ENCODE results near the gene RFTN1.

RFTN1 gene

DNA sequence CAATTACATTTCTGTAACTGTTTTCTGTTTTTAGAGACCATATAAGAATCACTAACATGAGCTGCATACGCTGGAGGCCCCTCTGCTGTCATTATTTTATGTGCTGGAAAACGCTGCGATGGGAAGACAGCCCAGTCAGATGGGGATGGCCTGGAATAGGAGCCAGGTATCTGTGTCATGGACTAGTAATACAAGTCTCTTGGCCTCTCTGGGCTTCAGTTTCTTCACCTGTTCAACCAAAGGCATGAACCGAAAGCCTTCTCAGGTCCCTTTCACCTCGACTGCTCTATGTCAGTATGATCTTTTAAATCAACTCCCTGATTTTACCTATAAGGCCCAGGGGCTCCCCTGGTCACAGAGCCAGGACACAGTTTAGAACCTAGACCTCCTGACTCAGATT is 14.6 kb upstream of the RFTN1 start:
- no peak for DNase-seq

DNA sequence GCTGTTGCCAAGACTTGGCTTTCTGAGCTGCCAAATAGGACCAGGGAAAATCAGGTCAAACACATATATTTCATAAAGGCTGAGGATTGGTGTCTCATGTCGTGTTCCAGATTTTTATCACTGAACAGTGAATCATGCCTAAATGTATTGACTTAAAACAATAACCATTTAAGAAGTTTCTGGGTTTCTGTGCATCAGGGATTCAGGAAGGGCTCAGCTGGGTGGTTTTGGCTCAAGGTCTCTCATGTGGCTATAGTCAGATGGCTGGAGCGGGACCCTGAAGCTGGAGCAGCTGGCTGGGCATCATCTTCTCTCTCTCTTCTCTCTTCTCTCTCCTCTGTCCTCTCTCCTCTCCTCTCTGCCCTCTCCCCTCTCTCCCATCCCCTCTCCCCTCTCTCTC is 10.7 kb upstream of the RFTN1 start:
- DNase-seq = no peak

DNA sequence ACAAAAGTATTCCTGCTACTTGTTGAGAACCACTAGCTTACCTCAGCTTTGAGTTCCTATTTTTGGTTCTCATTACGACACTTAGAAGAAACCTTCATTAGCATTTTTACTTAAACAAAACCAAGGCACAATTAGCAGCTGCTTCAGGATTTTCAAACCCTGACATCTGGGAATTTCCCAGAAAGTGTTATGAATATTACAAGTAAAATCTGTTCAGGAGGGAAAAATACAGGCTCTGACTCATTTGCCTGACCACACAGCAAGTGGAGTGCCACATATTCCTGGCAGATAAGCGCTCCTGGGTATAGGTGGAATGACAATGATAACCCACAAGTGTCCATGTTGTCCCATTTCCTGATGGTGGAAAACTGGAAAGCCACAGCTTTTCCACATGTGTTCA is 10.3 kb upstream of the RFTN1 start:
- no peak for DNase-seq

DNA sequence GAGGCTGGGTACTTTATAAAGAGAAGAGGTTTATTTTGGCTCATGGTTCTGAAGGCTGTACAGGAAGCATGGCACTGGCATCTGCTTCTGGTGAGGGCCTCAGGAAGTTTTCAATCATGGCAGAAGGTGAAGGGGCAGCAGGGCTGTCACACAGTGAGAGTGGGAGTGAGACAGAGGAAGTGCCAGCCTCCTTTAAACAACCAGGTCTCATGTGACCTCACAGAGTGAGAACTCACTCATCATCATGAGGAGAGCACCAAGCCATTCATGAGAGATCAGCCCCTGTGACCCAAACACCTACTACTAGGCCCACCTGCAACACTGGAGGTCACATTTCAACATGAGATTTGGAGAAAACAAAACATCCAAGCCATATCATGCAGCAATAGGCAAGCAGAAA is 9.3 kb upstream of the RFTN1 start:
- no peak for DNase-seq

DNA sequence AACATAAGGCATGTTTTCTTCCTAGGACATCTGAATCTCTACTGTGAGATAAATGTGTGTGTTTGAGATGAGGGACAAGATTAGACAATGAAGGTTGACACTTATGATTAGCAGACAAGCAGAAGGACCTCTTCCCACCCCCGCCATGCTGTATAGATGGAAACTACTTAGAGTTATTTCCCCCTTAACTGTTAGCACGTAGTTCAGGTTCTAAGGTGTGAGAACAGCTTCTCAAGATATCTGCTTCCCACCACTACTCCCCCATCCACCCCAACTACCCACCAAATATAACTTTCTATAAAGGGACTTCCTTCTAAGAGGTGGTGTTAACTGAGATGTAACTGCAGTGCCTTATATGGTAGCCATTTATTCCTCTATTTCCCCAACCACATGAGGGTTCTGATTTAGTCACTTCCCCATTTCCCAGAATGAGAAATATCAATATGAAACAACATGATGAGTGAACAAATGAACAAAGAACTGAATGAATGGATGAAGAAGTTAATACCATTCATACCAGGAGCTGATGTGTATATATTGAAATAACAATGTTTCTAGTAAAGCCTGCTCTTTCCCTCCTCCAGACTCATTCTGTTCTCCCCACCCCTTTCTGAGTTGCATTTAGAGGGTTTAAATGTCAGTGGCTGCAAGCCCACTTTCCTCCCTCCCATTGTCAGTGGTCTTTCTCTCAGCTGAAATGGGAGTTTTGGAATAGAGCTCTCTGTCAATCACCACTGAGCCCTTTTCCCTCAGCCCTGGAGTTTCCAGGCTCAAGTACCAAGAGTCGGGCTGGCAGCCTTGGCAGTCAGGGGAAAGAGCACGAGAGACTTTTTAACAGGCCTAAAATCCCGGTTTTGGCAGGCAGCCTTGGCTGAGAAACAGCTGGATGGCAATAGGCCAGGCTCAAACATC is 7.7 kb upstream of the RFTN1 start:
- DNase-seq = no peak

DNA sequence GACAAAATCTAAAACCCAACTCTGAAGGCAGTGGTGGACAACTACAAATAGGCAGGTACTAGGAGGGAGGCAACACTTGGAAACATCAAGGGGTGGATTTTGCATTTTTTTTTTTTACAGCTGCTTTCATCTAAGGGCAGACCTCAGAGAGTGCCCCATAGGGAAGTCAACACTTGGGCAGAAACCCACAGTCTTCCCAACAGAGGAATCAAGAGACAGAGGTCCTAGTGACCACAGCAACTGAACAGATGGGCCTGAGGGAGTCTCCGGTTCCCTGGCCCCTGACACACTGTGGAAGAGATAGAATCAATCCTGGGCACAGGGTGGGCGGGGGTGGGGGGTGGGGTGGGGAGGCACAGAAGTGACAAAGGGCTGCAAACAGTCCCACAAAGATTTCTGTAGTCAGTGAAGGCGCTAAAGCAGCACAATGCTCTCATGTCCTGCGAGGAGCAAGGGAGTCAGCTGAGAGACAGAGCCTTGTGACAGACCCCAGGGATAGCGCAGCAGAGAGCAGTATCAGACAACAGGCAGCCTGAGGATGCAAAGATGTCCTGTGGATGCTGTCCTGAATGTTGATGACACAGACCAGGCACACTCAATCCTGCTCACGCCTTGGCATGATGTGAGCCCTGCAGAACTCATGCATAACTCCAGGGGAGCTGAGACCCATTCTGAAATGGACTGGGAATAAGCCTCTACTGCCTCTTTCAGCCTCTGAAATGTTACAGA is 6.9 kb upstream of the RFTN1 start:
- no peak for DNase-seq

DNA sequence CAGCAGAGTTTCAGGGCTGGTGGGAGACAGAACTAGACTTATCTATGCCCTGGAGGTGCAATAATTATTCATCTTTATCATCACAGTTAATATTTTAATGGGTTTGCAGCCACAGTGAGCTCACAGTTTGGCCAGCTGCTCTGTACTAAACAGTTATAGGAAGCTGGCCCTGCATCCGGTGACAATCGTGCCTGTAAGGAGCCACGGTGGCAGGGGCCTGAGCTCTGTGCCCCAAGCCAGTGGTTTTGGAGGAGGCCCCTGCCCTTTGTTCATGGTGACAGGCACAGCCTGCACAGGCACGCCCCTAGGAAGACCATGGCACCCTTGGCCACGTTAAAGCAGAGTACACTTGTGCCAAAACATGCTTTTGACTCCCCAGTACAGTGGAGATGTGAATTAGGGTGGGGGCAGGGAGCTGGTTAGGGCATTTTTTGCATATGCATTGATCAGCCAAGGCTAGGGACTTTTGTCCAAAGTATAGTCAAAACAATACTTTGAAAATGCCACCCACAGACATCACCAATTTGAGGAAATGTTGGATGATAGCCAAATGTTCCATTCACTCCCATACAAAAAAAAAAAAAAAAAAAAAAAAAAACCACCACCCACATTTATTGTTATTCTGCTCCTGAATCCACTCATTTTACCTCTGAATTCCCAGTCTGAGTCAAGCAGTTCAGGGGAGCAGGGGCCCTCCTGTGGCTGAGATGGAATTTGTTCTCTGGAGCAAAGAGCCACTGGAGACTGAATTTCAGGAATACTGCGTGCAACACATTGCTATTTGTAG is 3.4 kb upstream of the RFTN1 start:
- DNase-seq = no peak

DNA sequence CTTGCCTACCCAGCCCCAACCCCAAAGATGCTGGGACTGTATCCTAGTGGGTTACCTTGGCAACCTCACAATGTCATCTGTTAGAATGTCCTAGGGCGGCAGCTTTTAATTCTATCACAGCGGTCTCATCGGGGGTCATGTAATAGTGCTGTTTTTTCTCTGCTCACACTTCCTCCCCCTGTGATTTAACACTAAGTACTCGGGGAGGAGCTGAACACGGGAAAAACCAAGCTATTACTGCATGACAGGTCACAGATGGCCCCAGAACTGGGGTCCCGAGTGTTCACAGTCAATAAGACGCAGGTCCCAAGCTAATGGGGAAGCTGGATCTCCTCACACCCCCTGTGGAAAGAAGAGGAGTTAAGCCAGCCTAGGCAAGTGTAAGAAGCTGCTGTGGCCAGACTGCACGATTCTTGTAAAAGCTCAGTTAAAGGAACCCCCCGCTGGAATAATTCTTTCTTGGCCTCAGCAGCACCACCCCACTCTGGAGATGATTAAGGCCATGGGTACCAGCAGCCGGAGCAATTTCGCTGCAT is 2.5 kb upstream of the RFTN1 start:
- DNase-seq = peak; percentile 44

DNA sequence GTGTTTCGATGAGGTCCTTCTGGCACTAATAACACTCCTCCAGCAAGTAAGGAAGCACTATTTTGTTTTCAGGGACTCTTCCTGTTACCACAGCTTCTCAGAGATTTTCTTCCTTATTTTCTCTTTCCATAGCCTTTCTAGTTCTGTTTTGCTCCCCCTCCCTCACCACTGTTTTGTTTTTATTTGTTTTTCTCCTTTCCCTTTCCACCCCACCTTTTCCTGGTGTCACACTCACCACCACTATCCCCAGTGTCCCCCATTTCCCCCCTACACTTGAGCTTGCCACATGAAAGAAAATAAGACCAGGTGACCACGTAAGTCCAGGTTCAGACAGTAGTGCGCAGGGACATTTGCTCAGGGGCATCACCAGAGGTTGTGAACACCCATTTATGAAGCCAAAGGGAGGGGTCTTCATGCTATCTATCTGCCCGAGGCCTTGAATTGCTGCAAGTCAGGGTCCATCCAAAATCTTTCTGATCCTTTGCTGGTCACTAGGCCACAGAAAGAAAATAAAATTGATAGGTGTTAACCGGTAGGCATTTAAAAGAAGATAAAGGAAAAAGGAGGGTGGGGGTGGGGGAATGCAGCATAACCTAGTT is 1.4 kb upstream of the RFTN1 start:
- no peak for DNase-seq

DNA sequence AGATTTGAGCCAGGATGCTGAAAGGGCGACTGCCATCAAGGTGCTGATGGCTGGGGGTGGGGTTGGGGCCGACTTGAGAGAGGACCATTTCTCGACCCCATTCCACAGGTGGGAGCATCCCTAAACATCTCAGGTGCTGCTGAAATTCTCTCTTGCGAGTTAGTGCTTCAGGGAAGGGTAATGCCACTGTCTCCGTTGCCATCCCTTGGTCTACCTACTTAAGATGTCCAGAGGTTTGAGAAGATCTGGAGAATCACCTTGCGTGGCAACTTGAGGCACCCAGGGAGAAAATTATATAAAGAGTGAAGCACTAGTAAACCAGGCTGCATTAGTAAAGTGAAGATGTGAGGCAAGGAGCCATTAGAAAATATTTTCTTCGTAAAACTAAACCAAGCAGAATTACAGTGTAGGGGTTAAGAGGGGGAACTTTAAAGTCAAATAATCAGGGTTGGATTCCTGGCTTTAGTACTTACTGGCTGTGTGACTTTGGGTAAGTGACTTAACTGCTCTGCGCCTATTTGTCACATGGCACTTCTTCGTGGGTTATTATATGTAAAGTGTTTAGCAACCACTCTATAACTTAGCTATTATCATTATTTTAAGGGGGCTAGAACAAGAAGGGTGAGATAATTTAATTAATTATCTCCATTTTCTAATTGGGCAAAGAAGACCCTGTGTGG is 662 bp upstream of the RFTN1 start:
- no peak for DNase-seq

DNA sequence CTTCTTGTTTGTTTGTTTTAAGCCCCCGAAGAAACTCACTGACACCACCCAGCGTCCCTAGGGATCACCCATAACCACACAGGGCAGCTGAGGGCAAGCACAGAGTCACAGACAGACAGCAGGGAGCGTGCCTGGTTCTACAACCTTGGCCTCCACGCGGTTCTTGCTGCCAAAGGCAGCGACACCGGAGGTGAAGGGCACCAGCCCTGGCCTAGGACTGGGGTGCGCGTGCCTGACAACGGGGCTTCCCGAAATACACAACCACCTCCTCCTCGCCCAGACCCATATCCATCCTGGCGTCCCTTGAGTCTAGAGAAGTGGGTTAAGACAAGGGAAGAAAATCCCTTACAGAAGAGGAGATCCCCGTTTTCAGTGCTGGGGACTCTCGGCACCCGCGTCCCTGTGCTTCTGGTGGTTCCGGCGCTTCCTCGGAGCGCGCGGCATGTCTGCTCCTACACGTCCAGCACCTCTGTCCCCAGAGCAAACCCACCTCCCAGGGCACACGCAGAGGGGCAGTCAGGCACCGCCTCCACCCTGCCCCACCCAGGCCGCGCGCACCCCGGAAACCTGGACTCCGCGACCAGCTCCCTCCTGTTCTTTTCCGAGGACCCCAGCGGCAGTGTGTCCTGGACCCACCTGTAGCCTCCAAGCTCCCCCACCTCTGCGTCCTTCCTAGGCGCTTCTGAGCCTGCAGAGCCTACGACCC is 911 bp downstream of the RFTN1 start:
- DNase-seq = peak; percentile 65

DNA sequence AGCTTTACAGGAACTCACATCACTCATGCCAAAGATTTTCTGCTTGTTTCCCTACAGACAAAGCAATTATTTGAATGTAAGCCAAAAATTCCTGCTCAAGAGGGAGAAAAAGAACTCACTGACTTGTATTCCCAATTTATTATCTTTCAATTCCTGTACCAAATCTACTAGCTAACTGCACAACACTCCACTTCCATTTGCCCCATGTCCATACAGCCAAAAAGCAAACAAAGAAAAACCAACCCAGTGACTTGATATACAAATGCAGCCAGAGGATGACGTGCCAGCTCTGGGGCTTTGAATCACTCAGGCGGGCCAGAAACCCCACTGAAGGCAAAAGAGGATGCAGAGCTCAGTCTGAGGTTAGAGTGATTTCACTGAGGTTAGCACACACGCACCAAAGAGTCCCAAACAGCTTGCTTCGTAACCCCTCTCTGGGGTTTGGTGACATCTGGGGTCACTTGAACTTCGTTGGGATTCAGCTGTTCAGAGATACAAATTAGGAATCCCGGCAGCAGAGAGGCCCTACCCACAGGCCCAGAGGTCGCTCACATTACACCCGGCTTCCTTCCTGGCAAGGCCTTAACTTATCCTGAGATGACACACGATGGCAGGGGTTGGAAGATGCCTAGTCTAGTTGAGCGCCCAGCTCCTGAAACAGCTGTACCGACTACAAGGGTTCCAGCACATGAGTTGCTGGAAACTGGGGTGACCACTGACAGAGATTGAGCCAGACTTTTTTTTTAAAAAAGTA is 1.6 kb downstream of the RFTN1 start:
- DNase-seq = no peak

DNA sequence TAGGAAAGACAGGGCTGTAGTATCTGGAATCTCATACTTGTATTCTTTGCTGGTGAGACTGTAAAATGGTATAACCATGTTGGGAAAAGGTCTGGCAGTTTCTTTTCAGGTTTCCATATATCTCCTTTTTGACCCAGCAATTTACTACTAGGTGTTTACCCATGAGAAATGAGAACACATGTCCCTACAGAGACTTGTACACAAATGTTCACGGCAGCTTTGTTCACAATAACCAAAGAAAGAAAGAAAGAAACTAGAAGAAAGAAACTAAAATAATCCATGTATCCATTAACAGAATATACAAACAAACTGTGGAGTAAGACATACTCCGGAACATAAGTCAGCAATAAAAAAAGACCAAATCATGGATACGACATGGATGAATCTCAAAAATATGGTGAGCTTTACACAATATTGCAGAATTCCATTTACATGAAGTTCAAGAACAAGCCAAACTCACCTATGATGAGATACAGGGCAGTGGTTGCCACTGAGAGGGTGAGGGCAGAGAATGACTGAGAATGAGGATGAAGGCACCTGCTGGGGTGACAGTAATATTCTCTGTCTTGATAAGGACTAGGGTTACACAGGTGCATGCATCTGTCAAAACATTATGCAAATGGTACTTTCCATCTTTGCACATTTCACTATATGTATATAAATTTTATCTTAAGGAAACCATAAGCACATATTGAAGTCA is 2.7 kb downstream of the RFTN1 start:
- DNase-seq = no peak

DNA sequence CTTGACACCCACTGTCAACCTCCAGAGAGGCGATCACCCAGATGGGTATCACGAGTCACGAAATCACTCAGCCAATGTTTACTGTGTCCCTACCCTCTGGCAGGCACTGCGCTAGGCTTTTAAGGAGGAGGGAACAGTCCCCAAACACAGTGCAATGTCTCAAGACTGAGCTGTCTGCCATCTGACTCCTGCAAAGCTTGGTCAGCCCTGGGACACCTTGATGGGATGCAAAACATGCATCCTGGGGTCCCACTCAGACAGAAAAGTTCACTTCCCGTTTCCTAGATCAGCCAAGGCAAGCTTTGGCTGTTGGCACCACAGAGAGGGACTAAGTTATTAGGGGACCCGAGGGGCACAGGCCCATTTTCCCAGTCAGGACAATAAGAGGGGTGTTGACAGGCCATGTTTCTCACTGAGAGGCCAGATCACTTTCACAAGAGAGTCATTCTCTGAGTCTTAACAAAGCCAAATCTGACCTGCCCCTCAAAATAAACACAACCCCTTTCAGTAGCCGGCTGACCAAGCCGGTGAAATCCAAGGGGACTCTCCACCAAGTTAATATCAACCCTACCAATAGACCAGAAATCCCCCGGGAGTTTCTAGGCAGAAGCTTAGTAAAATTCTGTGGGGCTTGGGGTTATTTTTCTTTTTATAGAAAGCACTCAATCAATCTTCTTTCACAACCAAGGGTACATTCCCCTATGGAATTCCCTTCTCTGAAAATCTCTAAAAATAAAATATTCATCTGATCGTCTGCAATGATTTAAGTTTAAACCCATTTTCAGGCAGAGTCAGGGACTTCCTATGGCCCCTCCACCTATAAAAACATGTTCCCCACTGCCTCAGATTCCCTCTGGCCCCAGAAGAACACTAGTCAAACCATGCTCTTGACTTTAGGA is 3.5 kb downstream of the RFTN1 start:
- no peak for DNase-seq

DNA sequence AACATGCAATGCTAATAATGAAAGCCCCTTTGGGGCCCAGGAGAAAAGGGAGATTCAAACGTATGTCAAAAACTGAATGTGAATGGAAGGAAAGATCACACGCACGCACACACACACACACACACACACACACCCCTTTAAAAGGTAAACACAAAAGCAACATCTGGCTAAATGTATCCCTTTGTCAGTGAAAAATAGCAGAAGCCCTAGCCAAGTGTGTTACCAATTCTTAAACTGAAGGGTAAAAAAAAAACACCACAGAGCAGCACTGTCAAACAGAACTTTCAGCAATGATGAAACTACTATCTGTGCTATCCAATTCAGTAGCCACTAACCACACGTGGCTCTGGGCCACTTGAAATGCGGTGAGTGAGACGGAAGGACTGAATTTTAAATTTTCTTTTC is 4.9 kb downstream of the RFTN1 start:
- DNase-seq = no peak

DNA sequence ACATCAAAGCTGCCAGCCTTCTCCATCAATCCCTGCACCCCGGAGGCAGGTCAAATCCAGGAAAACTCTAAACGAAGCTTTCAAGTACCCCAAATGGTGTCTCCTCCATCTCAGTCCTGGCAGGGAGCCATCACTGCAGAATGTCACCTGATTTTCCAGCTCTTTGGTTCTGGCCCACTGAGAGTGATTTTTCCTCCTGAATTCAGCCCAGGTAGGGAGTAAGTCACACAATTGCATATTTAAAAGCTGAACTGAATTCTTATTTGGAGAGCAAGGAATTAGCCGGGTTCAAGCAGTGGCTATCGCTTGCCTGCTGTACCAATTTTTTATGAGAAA is 5.3 kb downstream of the RFTN1 start:
- DNase-seq = no peak

DNA sequence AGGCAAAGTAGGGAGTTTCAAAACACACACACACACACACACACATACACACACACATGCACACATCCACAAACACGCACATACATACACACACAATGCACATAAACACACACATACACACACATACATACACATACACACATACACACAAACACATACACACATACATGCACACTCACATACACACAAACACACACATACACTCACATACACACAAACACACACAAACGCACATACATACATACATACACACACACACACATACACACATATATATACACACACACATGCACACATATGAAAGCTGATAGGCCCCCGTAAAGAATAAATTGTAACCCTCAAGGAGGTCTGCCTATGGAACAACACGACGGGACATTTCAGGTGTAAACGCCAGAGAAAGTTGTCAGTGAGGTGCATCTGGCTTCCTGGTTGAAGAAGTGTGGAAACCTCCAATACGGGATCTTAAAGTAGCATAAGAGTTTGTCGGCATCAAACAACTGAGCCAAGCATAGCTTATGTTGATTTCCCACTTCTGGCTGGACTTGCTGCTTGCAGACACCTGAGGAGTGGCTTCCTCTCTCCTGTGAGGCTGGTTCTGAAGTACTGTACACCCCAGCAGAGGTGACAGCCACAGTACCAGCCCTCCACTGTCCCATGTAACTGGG is 5.8 kb downstream of the RFTN1 start:
- no peak for DNase-seq

DNA sequence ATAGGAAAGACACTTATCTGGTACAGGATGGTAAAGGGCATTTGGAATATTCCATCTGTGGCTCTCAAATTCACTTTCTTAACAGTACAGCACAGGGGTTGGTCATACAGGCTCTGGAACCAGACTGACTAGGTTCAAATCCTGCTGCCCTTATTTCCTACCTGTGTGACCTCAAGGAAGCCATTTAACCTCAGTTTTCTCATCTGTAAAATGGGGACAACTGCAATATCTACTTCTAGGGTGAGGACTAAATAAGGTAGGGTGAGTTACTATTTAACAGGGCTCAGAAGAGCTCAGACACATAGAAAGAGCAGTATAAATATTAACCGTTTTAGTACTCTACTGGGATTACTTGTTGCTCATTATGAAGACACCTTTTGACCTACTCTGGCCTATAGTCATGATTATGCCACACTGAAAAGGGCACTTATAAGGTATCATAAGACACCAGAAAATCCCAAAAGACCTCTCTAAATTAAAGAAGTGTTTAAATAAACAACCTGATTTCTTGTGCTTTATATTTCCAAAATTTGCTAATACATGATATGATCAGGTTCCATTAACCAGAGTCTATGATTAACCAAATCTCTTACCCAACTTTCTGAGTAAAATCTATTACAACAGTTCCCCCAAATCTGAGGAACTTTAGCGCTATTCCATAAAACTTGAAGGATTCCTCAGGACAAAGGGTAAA is 6.5 kb downstream of the RFTN1 start:
- DNase-seq = no peak

All from retina (tissue), 1 donor.